ENCODE measurements around the gene TMPRSS7. TPM values are rescaled to one million over a fixed set of nuclear protein-coding genes. Genes with fewer than 3 reads are reported as not detected.

TMPRSS7 gene
- polyA plus RNA-seq, 1 of the 3 experiments (the other 2 are of a cell fraction), result 0.02 TPM

- Histone ChIP-seq H3K27ac (ENCODE audit: low read depth in 2 of 2, low read length in 1 of 2) (no peak overlapping the region), H3K79me2 (ENCODE audit: insufficient read depth) (no peaks in the 10 kb centered on the region), H3K4me2 (no peak overlapping the region), H3K9me3 (no peaks in the 10 kb centered on the region), H4K20me1 (ENCODE audit: insufficient read depth) (no peaks in the 10 kb centered on the region), H3K36me3 (replicated peaks in 1 of 2; ENCODE audit: control insufficient read depth in 1 of 2, insufficient read depth in 2 of 2, low read length in 1 of 2) (no peaks in the 10 kb centered on the region), H3K4me1 (ENCODE audit: control insufficient read depth in 1 of 2, insufficient read depth in 2 of 2, low read depth in 1 of 2, low read length in 1 of 2) (no peaks in the 10 kb centered on the region), H3K9ac (no peak overlapping the region), H3K27me3 (ENCODE audit: insufficient read depth) (no peaks in the 10 kb centered on the region), H3F3A (replicated peaks; ENCODE audit: insufficient read depth) (no peaks in the 10 kb centered on the region), H3K9me2 (no peaks in the 10 kb centered on the region), H2AFZ (ENCODE audit: low read depth) (no peak overlapping the region), H3K4me3 (ENCODE audit: low read depth in 2 of 2, low read length in 1 of 2) (no peak overlapping the region)
- 84% methylated on average over 3 of the region's 3 CpGs for WGBS (ENCODE audit: low lambda C conversion rate)
- POLR2A ChIA-PET, result no interaction called here
- no peak for DNase-seq
- CTCF ChIA-PET, result interaction anchor here (1.6 to 2.1 kb wide), 2 partner anchors 49 to 321 kb away, joined by 6 to 7 read pairs; no protein-coding TSS in a partner anchor
- no peak for TF ChIP-seq TAF1 (IDR thresholded peaks at IDR 0.05; ENCODE audit: borderline replicate concordance, low read depth, low read length)
- no peak for TF ChIP-seq CHD2 (IDR thresholded peaks at IDR 0.05; ENCODE audit: low read length, partially characterized antibody)
- TF ChIP-seq, protein P1, sequence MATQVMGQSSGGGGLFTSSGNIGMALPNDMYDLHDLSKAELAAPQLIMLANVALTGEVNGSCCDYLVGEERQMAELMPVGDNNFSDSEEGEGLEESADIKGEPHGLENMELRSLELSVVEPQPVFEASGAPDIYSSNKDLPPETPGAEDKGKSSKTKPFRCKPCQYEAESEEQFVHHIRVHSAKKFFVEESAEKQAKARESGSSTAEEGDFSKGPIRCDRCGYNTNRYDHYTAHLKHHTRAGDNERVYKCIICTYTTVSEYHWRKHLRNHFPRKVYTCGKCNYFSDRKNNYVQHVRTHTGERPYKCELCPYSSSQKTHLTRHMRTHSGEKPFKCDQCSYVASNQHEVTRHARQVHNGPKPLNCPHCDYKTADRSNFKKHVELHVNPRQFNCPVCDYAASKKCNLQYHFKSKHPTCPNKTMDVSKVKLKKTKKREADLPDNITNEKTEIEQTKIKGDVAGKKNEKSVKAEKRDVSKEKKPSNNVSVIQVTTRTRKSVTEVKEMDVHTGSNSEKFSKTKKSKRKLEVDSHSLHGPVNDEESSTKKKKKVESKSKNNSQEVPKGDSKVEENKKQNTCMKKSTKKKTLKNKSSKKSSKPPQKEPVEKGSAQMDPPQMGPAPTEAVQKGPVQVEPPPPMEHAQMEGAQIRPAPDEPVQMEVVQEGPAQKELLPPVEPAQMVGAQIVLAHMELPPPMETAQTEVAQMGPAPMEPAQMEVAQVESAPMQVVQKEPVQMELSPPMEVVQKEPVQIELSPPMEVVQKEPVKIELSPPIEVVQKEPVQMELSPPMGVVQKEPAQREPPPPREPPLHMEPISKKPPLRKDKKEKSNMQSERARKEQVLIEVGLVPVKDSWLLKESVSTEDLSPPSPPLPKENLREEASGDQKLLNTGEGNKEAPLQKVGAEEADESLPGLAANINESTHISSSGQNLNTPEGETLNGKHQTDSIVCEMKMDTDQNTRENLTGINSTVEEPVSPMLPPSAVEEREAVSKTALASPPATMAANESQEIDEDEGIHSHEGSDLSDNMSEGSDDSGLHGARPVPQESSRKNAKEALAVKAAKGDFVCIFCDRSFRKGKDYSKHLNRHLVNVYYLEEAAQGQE (IDR thresholded peaks at IDR 0.05; ENCODE audit: low read depth, low read length), result no peak
- no peak for TF ChIP-seq EP300 (IDR thresholded peaks at IDR 0.05; ENCODE audit: borderline replicate concordance in 1 of 2, low read depth in 1 of 2, low read length in 1 of 2)
- TF ChIP-seq, protein P2, sequence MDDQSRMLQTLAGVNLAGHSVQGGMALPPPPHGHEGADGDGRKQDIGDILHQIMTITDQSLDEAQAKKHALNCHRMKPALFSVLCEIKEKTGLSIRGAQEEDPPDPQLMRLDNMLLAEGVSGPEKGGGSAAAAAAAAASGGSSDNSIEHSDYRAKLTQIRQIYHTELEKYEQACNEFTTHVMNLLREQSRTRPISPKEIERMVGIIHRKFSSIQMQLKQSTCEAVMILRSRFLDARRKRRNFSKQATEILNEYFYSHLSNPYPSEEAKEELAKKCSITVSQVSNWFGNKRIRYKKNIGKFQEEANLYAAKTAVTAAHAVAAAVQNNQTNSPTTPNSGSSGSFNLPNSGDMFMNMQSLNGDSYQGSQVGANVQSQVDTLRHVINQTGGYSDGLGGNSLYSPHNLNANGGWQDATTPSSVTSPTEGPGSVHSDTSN (IDR thresholded peaks at IDR 0.05), result no peak
- no peak for TF ChIP-seq MAX (IDR thresholded peaks at IDR 0.05; ENCODE audit: low read depth)
- no peak for TF ChIP-seq TEAD4 (IDR thresholded peaks at IDR 0.05; ENCODE audit: borderline replicate concordance, insufficient read depth)
- no peak for TF ChIP-seq RAD21 (IDR thresholded peaks at IDR 0.05; ENCODE audit: low read length)
- TF ChIP-seq, protein P3, sequence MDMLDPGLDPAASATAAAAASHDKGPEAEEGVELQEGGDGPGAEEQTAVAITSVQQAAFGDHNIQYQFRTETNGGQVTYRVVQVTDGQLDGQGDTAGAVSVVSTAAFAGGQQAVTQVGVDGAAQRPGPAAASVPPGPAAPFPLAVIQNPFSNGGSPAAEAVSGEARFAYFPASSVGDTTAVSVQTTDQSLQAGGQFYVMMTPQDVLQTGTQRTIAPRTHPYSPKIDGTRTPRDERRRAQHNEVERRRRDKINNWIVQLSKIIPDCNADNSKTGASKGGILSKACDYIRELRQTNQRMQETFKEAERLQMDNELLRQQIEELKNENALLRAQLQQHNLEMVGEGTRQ (IDR thresholded peaks at IDR 0.05; ENCODE audit: borderline replicate concordance, low read depth, low read length), result no peak
- no peak for TF ChIP-seq NFIC (IDR thresholded peaks at IDR 0.05; ENCODE audit: borderline replicate concordance)
- TF ChIP-seq GATA2 (CRISPR knock-in tag; IDR thresholded peaks at IDR 0.05), result no peak
- no peak for TF ChIP-seq MEF2A (IDR thresholded peaks at IDR 0.05; ENCODE audit: borderline replicate concordance, low read depth)
- TF ChIP-seq YY1 (IDR thresholded peaks at IDR 0.05; ENCODE audit: low read depth), result no peak
- TF ChIP-seq POLR2AphosphoS5 (IDR thresholded peaks at IDR 0.05; ENCODE audit: low read depth, low read length), result no peak
- TF ChIP-seq, protein P4, sequence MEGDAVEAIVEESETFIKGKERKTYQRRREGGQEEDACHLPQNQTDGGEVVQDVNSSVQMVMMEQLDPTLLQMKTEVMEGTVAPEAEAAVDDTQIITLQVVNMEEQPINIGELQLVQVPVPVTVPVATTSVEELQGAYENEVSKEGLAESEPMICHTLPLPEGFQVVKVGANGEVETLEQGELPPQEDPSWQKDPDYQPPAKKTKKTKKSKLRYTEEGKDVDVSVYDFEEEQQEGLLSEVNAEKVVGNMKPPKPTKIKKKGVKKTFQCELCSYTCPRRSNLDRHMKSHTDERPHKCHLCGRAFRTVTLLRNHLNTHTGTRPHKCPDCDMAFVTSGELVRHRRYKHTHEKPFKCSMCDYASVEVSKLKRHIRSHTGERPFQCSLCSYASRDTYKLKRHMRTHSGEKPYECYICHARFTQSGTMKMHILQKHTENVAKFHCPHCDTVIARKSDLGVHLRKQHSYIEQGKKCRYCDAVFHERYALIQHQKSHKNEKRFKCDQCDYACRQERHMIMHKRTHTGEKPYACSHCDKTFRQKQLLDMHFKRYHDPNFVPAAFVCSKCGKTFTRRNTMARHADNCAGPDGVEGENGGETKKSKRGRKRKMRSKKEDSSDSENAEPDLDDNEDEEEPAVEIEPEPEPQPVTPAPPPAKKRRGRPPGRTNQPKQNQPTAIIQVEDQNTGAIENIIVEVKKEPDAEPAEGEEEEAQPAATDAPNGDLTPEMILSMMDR (IDR thresholded peaks at IDR 0.05), result no peak
- TF ChIP-seq TCF12 (IDR thresholded peaks at IDR 0.05), result no peak
- TF ChIP-seq FOXM1 (IDR thresholded peaks at IDR 0.05; ENCODE audit: low read depth), result no peak
- no peak for TF ChIP-seq ZBTB33 (IDR thresholded peaks at IDR 0.05; ENCODE audit: borderline replicate concordance, low read depth)
- TF ChIP-seq ELF1 (IDR thresholded peaks at IDR 0.05), result no peak
Observed at GRCh38 chr3:112038863-112039262, 4.3 kb downstream of the TMPRSS7 start.

Measured in SK-N-SH (cell line).